ENCODE data around the gene DENND5B.
"Not testable (repeated sequence)": the region's sequence is repeated elsewhere in the genome, so short reads cannot be mapped to it uniquely, and the experiment has no call there.

DNA sequence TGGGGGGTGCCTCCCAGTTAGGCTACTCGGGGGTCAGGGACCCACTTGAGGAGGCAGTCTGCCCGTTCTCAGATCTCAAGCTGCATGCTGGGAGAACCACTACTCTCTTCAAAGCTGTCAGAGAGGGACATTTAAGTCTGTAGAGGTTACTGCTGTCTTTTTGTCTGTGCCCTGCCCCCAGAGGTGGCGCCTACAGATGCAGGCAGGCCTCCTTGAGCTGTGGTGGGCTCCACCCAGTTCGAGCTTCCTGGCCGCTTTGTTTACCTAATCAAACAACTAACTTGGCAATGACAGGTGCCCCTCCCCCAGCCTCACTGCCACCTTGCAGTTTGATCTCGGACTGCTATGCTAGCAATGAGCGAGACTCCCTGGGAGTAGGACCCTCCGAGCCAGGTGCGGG is 35.5 kb downstream of the DENND5B start:
- TF ChIP-seq, protein P1, sequence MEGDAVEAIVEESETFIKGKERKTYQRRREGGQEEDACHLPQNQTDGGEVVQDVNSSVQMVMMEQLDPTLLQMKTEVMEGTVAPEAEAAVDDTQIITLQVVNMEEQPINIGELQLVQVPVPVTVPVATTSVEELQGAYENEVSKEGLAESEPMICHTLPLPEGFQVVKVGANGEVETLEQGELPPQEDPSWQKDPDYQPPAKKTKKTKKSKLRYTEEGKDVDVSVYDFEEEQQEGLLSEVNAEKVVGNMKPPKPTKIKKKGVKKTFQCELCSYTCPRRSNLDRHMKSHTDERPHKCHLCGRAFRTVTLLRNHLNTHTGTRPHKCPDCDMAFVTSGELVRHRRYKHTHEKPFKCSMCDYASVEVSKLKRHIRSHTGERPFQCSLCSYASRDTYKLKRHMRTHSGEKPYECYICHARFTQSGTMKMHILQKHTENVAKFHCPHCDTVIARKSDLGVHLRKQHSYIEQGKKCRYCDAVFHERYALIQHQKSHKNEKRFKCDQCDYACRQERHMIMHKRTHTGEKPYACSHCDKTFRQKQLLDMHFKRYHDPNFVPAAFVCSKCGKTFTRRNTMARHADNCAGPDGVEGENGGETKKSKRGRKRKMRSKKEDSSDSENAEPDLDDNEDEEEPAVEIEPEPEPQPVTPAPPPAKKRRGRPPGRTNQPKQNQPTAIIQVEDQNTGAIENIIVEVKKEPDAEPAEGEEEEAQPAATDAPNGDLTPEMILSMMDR (conservative IDR thresholded peaks at IDR 0.05): not testable (repeated sequence)
- TF ChIP-seq EZH2 (IDR thresholded peaks at IDR 0.05; ENCODE audit: low read depth): not testable (repeated sequence)
